Measurements from ENCODE around the gene SNRPA.

DNA sequence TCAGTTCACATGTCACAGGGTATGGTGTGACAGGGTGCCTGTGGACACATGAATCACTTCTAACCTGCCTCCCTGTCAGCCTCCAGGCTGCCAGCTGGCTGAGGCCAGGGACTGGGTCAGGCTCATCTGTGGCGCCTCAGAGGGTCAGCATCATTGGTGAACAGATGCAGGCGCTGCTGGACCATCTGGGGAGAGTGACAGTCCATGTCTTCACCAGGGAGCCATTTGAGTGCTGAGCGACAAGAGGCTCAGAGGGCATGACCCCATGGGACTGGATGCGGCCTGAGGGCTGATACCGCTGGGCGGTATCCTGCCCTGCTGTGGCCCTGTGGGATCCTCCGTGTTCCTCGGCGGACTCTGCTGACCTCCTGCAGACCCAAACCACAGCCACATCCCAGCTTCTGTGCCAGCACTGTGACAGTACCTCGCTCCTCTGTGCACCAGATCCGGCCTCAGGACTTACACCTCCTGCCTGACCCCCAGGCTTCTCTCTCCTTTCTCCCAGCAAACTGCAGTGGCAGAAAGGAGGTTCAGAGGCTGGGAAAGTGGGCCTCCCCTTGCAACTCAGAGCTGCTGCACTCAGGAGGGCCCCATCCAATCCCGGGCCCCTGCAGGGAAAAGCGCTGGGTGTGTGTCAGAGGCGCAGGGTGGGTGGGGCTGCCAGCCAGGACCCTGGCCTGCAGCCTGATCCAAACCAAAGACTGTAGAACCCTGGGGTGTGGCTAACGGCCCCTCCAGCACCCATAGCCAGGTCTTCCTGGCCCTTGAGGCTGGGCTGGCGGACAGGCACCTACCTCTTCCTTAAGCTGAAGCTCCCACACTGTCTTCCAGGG is 10.9 kb upstream of the SNRPA start:
- TF ChIP-seq GATA2 (IDR thresholded peaks at IDR 0.05; ENCODE audit: low read depth, low read length) (no peak), GATA3 (IDR thresholded peaks at IDR 0.05; ENCODE audit: low read depth, low read length) (no peak)

Data from SH-SY5Y (cell line).